ENCODE measurements around the gene AHCY.
"Not testable (repeated sequence)": the region's sequence is repeated elsewhere in the genome, so short reads cannot be mapped to it uniquely, and the experiment has no call there.

GRCh38 chr20:34341199-34341598 is 38.0 kb upstream of the AHCY start:
- not testable (repeated sequence) for TF ChIP-seq CTCF, POLR2A, POLR2AphosphoS5, EP300 (IDR thresholded peaks at IDR 0.05)

All from gastroesophageal sphincter (tissue), 3 donors.